NCI-H1092 treated with DMSO at 0.1 percent for 48 hours (cell line): ENCODE measurements around the gene ASPG.

ENCODE experiments used
- DNase-seq: peaks from one replicate; lab custom pipeline; 2025; lab: John Stamatoyannopoulos, UW

Gene ASPG

GRCh38 chr14:104116756-104117340 lies 31.3 kb downstream of the ASPG start:
- DNase-seq = no peak

GRCh38 chr14:104117341-104118005 lies 32.0 kb downstream of the ASPG start:
- no peak for DNase-seq

DNA sequence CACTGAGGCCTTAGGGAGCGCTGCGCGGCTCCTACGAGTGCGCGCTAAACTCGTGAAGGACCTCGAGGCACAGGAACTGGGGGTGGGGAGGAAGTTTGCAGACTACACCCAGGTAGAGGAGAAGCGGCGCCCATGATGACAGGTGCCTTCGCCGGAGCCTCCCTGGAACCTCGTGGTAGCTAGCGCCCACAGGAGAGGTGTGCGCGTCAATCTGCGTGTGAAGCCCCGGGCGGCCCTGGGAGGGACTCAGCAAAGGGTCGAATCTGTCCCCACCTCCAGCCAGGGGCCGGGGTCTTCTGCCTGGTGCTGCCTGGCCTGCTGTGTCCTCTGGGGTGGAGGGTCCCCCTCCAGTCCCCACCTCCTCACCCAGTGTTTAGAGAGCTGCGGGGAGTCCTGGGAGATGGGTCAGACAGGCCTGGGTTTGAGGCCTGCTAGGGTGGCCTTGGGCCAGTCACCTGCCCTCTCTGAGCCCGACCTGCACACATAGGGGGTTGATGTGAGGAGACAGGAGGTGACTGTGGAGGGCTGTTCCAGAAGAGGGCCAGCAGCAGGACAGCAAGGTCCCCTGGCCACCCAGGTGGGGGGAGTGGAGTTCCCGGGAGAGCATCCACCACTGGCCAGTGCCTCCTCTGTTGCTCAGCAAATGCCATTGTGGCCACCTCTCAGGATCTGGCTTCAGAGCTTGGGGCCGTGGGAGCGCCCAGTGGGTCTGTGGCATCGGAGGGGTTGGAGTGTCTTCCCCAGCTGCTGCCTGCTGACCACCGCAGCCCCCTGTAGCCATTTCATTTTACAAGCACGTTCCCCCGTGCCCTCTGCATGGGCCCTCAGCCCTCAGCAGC lies 32.7 kb downstream of the ASPG start:
- DNase-seq = no peak

GRCh38 chr14:104119119-104119487 lies 33.6 kb downstream of the ASPG start:
- DNase-seq = no peak

DNA sequence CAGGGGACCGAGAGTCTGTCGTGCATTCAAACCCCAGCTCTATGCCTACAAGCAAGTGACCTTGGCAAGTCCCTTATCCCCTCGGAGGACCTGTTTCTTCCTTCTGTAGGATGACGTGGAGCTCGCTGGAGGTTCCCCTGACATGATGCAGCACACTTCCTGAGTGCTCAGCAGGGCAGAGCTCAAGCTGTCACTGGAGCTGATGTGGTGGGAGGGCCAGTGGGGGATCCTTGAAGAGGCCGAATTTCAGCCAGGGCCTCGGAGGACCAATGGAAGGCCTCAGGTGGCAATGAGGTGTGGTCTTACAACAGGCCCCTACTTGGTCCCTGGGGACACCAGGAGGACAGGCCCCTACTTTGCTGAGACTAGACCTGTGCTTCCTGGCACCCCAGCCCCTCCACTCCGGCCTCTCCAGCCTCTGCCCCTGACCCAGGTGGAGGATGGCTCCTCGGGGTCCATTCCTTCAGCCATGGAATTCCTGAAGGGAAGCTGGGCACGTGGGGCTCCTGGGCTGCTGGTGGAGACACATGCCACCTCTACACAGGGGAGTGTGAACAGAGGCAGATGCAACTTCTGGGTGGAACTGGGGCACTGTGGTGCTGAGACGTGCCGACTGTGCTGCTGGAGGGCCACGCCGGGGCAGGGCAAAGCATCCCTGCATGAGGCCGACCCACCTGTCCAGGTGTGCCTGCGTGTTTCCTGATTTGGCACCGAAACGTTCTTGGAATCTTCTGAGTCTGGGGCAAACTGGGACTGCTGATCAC lies 34.2 kb downstream of the ASPG start:
- no peak for DNase-seq

DNA sequence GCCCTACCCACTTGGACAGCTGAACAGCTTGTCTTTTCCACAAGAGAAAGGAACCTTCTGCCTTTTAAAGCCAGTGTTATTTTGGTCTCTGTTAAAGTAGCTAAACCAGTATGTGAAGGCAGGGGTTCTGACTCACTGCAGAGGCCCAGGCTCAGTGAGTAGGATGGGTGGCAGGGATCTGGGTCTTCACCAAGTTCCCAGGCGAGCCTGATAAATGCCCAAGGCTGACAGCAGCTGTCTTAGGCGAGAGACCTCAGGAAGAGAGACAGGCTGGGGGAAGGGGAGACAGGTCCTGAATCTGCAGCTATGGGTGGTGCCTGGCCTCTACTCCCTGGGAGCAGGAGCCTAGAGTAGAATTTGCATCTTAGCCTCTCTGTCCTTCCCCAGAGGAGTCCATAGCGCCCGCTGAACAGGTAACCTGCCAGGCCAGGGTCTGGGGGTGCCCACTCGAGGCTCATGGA lies 34.8 kb downstream of the ASPG start:
- no peak for DNase-seq

DNA sequence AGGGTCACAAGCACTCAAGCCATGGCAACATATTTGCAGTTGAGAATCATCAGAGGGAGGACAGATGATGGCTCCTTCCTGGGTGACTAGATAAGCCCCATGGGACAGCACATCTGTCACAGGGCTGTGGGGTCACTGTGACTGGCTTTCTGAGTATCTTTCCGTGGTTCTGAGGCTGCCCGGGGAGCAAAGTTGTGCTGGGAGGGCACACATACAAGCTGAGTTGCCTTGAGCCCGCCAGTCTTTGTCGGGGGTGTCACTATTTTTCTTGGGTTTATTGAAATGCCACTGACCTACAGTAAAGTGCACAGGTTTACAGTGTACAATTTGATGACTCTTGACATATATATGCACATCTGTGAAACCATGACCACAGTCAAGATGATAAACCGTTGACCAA lies 35.6 kb downstream of the ASPG start:
- DNase-seq = no peak

DNA sequence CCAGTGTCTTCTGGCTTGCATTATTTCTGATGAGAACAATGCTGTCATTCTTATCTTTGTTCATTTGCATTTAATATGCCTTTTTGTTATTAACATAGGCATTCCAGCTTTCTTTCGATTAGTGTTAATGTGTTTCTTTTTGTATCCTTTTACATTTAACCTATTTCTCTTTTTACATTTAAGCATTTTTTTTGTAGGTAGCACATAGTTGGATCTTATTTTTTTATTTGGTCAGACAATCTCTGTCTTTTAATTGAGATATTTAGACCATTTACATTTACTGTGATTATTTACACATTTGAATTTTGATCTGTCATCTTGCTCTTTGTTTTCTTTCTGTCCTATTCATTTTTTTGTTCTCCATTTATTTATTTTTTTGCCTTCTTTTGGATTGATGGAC lies 38.4 kb downstream of the ASPG start:
- DNase-seq = no peak

DNA sequence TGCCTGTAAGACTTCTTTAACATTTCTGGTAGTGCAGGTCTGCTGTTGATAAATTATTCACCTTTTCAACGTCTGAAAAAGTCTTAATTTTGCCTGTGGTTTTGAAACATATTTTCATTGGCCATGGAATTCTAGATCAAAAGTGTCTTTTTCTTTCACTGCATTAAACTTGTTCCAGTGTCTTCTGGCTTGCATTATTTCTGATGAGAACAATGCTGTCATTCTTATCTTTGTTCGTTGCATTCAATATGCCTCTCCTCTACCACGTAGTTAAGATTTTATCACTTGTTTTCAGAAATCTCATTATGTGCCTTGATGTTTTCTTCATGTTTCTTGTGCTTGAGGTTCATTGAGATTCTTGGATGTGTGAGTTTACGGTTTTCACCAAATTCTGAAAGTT lies 39.5 kb downstream of the ASPG start:
- DNase-seq = no peak

GRCh38 chr14:104126753-104127152 lies 41.3 kb downstream of the ASPG start:
- no peak for DNase-seq

GRCh38 chr14:104128981-104129380 lies 43.5 kb downstream of the ASPG start:
- no peak for DNase-seq

GRCh38 chr14:104129556-104129955 lies 44.1 kb downstream of the ASPG start:
- no peak for DNase-seq

- DNase-seq = peak; percentile 93
These were observed 45.6 kb downstream of the ASPG start for GRCh38 chr14:104130974-104131651.

DNA sequence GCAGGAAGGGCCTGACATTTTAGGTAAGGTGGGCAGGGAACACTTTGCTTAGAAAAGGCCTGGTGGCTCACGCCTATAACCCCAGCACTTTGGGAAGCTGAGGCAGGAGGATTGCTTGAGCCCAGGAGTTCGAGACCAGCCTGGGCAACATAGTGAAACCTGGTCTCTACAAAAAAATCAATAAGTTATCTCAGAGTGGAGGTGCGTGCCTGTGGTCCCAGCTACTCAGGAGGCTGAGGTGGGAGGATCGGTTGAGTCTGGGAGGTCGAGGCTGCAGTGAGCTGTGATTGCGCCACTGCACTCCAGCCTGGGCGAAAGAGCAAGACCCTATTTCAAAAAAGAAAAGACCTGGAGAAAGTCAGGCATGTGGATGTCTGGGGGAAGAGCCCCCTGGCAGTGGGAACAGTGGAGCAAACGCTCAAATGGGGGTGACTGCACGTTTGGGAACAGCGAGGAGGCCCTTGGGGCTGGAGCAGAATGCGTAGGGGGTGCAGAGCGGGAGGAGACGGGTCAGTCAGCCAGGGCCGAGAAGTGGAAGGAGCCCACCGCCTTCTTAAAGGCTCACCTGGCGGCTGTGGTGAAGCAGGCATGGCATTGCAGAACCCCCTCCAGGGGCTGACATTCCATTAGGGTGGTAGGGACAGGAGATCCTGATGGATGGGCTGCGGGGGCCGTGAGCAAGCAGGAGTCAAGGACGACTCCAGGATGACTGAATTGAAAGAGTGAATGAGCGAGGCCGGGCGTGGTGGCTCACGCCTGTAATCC lies 46.6 kb downstream of the ASPG start:
- no peak for DNase-seq

GRCh38 chr14:104132981-104133380 lies 47.5 kb downstream of the ASPG start:
- no peak for DNase-seq

DNA sequence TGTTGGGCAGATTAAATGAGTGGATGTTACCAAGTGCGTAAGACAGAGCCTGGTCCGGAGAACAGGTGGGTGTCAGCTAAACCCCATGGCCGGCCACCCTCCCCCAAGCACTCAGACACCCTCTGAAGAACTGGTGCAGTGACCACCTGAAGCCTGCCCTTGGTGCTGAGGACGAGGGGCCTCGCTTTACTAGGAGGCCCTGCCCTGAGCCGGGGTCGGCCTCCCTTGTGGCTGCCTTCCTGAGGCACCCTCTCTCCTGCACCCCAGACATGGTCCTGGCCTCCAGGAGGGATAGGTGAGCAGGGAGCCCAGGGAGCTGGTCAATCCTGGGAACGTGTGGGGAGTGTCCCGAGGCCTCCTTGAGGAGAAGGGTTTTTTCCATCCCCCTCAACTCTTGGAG lies 48.0 kb downstream of the ASPG start:
- DNase-seq = no peak

DNA sequence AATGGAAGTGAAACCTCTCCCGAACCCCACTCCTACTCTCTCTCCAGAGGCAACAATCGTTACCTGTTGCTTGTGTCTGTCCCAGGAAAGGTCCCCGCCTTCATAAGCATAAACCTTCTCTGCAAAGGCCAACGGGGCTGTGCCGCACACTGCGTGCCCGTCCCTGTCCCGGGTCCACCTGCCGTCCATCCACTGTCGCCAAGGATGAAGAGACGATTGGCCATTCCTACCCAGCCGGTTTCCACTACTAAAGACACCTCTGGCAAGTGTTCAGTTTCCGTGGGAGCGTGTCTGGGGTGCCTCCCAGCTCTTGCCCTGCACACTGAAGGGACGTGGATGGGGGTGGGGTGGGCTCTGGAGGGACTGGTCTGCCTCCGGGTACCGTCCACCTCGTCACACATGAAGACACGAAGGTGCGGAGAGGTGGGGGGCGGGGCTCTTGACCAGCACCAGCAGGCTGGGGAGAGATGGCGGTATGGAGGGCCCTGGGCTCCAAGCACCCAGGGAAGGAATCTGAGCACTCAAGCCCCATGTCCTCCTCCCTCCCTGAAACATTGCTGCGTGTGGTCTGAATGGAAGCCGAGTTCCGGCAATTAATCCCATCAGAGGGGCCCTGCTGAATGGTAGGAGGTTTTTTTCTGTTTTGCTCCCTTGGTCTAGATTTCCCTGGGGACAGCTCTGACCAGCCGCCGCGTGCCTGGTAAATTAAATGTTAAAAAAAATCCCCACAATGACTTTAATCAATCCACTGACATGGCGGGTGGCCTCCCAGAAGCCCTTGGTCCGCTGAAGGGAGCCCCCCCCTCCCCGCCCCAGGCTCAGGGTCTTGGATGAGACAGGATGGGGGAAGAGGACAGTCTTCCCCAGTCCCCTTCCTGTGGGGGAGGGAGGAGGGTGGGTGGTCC lies 48.8 kb downstream of the ASPG start:
- no peak for DNase-seq

GRCh38 chr14:104135121-104135903 lies 49.8 kb downstream of the ASPG start:
- DNase-seq = peak; percentile 10

DNA sequence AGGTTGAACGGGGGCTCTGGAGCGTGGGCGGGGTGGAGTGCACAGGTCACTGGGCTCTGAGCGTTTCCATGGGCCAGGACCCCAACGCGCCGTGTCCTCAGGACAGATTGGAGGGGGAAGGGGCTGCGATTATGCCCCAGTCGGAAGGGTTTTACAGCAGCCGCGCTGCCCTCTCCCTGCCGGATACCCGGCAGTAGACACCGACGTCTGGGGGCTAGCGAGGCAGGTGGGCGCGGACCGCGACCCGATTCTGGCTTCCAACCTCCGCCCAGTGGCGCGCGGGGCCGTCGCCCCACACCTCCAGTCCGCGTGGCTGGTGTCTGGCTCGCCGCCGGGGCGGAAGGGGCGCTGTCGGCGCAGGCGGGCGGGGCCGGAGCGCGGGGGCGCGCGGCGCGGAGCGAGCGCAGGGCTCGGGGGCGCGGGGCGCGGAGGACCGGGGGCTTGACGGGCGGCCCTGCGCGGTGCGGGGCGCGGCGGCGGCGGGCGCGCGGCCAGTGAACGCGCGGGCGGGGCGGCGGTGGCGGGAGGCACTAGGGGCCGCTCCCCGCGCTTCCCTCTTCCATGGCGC lies 50.5 kb downstream of the ASPG start:
- no peak for DNase-seq
